Osteoblast (primary cell): ENCODE measurements around the gene GAS1. TPM values are rescaled to one million over a fixed set of nuclear protein-coding genes. Genes with fewer than 3 reads are reported as not detected.

Experiments used
- DNase-seq: peaks from one replicate; pipeline ENCODE4 v3.0.0; 2011; ENCODE audit warnings: low spot score, mixed read lengths; ENCODE audit not compliant: insufficient read length; ENCODE audit errors: missing footprints
- H2AFZ ChIP-seq: 2 replicates; pipeline ENCODE4 v1.6.0; 2011; ENCODE audit warnings: mild to moderate bottlenecking, low read length
- H3K27ac ChIP-seq: 2 replicates; pipeline ENCODE4 v1.5.1; 2011; ENCODE audit warnings: mild to moderate bottlenecking, low read depth, low read length, moderate library complexity
- H3K27me3 ChIP-seq: 2 replicates; pipeline ENCODE4 v1.6.0; 2012; ENCODE audit warnings: mild to moderate bottlenecking, control low read depth, inconsistent platforms, low read length, moderate library complexity; ENCODE audit not compliant: insufficient read depth
- H3K36me3 ChIP-seq: 2 replicates; pipeline ENCODE4 v1.5.1; 2011; ENCODE audit warnings: mild to moderate bottlenecking, low read length, control low read depth, moderate library complexity; ENCODE audit not compliant: insufficient read depth
- H3K4me1 ChIP-seq: 2 replicates; pipeline ENCODE4 v1.5.1; 2011; ENCODE audit warnings: mild to moderate bottlenecking, low read length, control low read depth, moderate library complexity; ENCODE audit not compliant: insufficient read depth
- H3K4me2 ChIP-seq: 2 replicates; pipeline ENCODE4 v1.6.0; 2011; ENCODE audit warnings: mild to moderate bottlenecking, low read length; ENCODE audit not compliant: insufficient read depth
- H3K4me3 ChIP-seq: fragments of 200-600 bp; sonication (generic); 3 replicates; pipeline ENCODE4 v1.5.1; 2012; ENCODE audit warnings: mild to moderate bottlenecking, low read length, inconsistent platforms; ENCODE audit not compliant: insufficient read depth
- H3K79me2 ChIP-seq: 2 replicates; pipeline ENCODE4 v1.6.0; 2012; ENCODE audit warnings: mild to moderate bottlenecking, low read length, control low read depth, inconsistent platforms; ENCODE audit not compliant: insufficient read depth
- H3K9me3 ChIP-seq: 2 replicates; pipeline ENCODE4 v1.5.1; 2011; ENCODE audit warnings: low read depth, low read length, control low read depth
- H4K20me1 ChIP-seq: 2 replicates; pipeline ENCODE4 v1.6.0; 2012; ENCODE audit warnings: mild to moderate bottlenecking, low read length, control low read depth; ENCODE audit not compliant: insufficient read depth
- CTCF ChIP-seq: IDR thresholded peaks from 2 replicates; pipeline ENCODE4 v1.5.1; 2011; ENCODE audit warnings: mild to moderate bottlenecking, low read depth, low read length, moderate library complexity; ENCODE audit errors: extremely low read depth
- total RNA-seq: library from RNA; depleted of rRNA; stranded (reverse); fragments of >200 nt; gene quantifications from 2 replicates; pipeline ENCODE4 v1.2.3, GENCODE V29; 2012

The GAS1 gene
- total RNA-seq, 1 donor, result 107 TPM

DNA sequence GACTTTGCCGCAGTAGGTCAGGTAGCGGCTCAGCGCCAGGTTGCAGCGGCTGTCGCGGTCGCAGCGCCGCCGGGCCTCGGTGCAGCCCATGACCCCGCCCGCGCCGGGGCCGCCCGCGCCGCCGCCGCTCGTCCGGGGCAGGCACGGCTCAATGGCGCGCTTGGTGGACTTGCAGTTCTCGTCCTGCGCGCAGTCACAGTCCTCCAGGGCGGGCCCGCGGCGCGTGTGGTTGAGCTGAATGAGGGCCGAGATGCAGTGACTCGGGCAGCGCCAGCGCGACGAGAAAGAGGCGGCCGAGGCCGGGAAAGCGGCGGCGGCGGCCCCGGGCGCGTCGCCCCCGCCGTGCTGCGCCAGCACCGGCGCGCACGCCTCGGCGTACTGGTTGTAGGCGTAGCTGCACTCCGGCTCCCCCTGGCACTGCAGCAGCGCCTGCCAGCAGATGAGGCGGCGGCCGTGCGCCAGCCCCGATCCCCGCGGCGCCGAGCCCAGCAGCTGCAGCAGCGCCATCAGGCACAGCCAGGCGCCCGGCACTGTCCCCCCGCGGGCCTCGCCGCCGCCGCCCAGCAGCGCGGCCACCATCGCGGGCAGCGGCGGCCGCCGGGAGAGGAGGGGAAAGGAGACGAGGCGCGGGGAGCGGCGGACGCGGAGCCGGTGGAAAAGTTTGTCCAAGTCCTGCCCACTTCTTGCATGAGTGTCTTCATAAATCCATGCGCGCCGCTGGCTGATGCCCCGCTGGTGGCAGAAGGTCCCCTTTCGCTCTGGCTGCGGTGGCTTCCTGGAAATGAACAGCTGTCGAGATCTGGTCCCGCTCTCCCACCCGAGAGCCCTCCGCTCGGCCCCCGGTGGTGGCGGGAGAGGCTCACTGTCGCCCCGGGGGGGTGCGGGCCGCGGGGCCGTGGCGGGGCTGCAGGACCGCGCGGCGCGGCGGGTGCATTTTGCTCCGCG, 833 bp downstream of the GAS1 start:
- peak overlapping the region; percentile 92 for H2AFZ ChIP-seq
- peak overlapping the region; percentile 55 for H3K27ac ChIP-seq
- H3K4me1 ChIP-seq, result peaks cover 9% of the 10 kb centered on the region
- H3K4me3 ChIP-seq, result peak overlapping the region; percentile 85
- peaks cover 5% of the 10 kb centered on the region for H4K20me1 ChIP-seq
- H3K27me3 ChIP-seq, result peaks cover 20% of the 10 kb centered on the region
- H3K36me3 ChIP-seq, result no peaks in the 10 kb centered on the region
- peak; percentile 93 for DNase-seq
- peaks cover 14% of the 10 kb centered on the region for H3K79me2 ChIP-seq
- H3K4me2 ChIP-seq, result peak overlapping the region; percentile 86
- no peaks in the 10 kb centered on the region for H3K9me3 ChIP-seq
- no peak for TF ChIP-seq CTCF

GRCh38 chr9:86945728-86946200, 1.5 kb downstream of the GAS1 start:
- no peak for TF ChIP-seq CTCF
- peaks cover 20% of the 10 kb centered on the region for H3K27me3 ChIP-seq
- H3K27ac ChIP-seq, result peak overlapping the region; percentile 55
- peaks cover 5% of the 10 kb centered on the region for H4K20me1 ChIP-seq
- peak; percentile 85 for DNase-seq
- no peaks in the 10 kb centered on the region for H3K36me3 ChIP-seq
- no peaks in the 10 kb centered on the region for H3K9me3 ChIP-seq
- peaks cover 9% of the 10 kb centered on the region for H3K4me1 ChIP-seq
- H3K4me2 ChIP-seq, result peak overlapping the region; percentile 86
- peak overlapping the region; percentile 92 for H2AFZ ChIP-seq
- peak overlapping the region; percentile 85 for H3K4me3 ChIP-seq
- peaks cover 14% of the 10 kb centered on the region for H3K79me2 ChIP-seq

- no peak for TF ChIP-seq CTCF
- H3K27ac ChIP-seq, result peak overlapping the region; percentile 55
- peak overlapping the region; percentile 85 for H3K4me3 ChIP-seq
- peaks cover 5% of the 10 kb centered on the region for H4K20me1 ChIP-seq
- H3K27me3 ChIP-seq, result peaks cover 20% of the 10 kb centered on the region
- peak; percentile 61 for DNase-seq
- no peaks in the 10 kb centered on the region for H3K36me3 ChIP-seq
- H3K4me1 ChIP-seq, result peaks cover 9% of the 10 kb centered on the region
- no peaks in the 10 kb centered on the region for H3K9me3 ChIP-seq
- H2AFZ ChIP-seq, result peak overlapping the region; percentile 27
- H3K4me2 ChIP-seq, result peak overlapping the region; percentile 86
- H3K79me2 ChIP-seq, result peaks cover 14% of the 10 kb centered on the region
These were observed 2.2 kb downstream of the GAS1 start for GRCh38 chr9:86944796-86945727.
